A673 (cell line): ENCODE data around the gene GSG1L. TPM values are rescaled to one million over a fixed set of nuclear protein-coding genes. Genes with fewer than 3 reads are reported as not detected.

ENCODE experiments used
- BruUV-seq: library from RNA; stranded (reverse); fragments of 400-500 nt; replicated peaks from 2 replicates; lab custom pipeline; 2021; lab: Mats Ljungman, UMichigan
- CTCF ChIA-PET: fragments of 300-600 bp; sonication (Branson Sonifier 250); formaldehyde crosslinking; loops from one replicate; lab custom pipeline; 2022; ENCODE audit warnings: antibody characterized with exemption; lab: Charles Lee
- POLR2A ChIA-PET: fragments of 300-600 bp; sonication (Branson Sonifier 250); formaldehyde crosslinking; loops from one replicate; lab custom pipeline; 2022; ENCODE audit warnings: antibody characterized with exemption; ENCODE audit not compliant: low non-redundant PET; lab: Charles Lee
- DNase-seq: peaks from one replicate; pipeline ENCODE4 v3.0.0-alpha.2; 2015; ENCODE audit warnings: low spot score
- H3K27ac ChIP-seq: fragments of 200-600 bp; sonication (generic); 2 replicates; pipeline ENCODE4 v1.5.1; 2016; ENCODE audit warnings: mixed run types, low read depth, mild to moderate bottlenecking, mixed read lengths, antibody characterized with exemption, low read length; ENCODE audit not compliant: poor library complexity, severe bottlenecking
- H3K27me3 ChIP-seq: fragments of 200-600 bp; sonication (generic); replicated peaks from 2 replicates; pipeline ENCODE4 v1.6.1; 2017; ENCODE audit warnings: mixed run types, low read depth, mild to moderate bottlenecking, mixed read lengths, antibody characterized with exemption, low read length; ENCODE audit not compliant: insufficient read depth, poor library complexity
- H3K36me3 ChIP-seq: fragments of 200-600 bp; sonication (generic); 2 replicates; pipeline ENCODE4 v1.6.1; 2016; ENCODE audit warnings: mixed run types, mild to moderate bottlenecking, mixed read lengths, antibody characterized with exemption, low read length; ENCODE audit not compliant: insufficient read depth, poor library complexity, severe bottlenecking
- H3K4me1 ChIP-seq: fragments of 200-600 bp; sonication (generic); 2 replicates; pipeline ENCODE4 v1.6.1; 2017; ENCODE audit warnings: mixed run types, mild to moderate bottlenecking, mixed read lengths, antibody characterized with exemption, low read length; ENCODE audit not compliant: insufficient read depth, poor library complexity, severe bottlenecking
- H3K4me3 ChIP-seq: fragments of 200-600 bp; sonication (generic); 2 replicates; pipeline ENCODE4 v1.5.1; 2016; ENCODE audit warnings: low read depth, mixed run types, mild to moderate bottlenecking, mixed read lengths, low read length; ENCODE audit not compliant: poor library complexity, severe bottlenecking
- H3K9me3 ChIP-seq: fragments of 200-600 bp; sonication (generic); 2 replicates; pipeline ENCODE4 v1.6.1; 2016; ENCODE audit warnings: mixed run types, low read depth, mild to moderate bottlenecking, mixed read lengths, antibody characterized with exemption, low read length; ENCODE audit not compliant: poor library complexity, severe bottlenecking
- CTCF ChIP-seq: fragments of 300-800, 200-600 bp; sonication (generic); conservative IDR thresholded peaks from 2 replicates; pipeline ENCODE4 v1.5.1; 2017; ENCODE audit warnings: low read depth, mild to moderate bottlenecking, antibody characterized with exemption, low read length, moderate library complexity, mixed read lengths
- EZH2 ChIP-seq: fragments of 200-600 bp; sonication (generic); IDR thresholded peaks from 2 replicates; pipeline ENCODE4 v1.6.1; 2017; ENCODE audit warnings: borderline replicate concordance, low read depth, mild to moderate bottlenecking, mixed read lengths, antibody characterized with exemption, low read length; ENCODE audit not compliant: poor library complexity, severe bottlenecking
- intact Hi-C: fragments of 100-400 bp; cut with micrococcal nuclease; formaldehyde crosslinking; loops from one replicate; pipeline ENCODE4 v1.10.0; 2022; ENCODE audit not compliant: unreplicated experiment
- total RNA-seq: library from RNA; stranded (reverse); gene quantifications from 2 replicates; pipeline ENCODE4 v1.2.3, GENCODE V29; 2021

GSG1L gene
- total RNA-seq, 1 experiment from 2014 or later = not detected

DNA sequence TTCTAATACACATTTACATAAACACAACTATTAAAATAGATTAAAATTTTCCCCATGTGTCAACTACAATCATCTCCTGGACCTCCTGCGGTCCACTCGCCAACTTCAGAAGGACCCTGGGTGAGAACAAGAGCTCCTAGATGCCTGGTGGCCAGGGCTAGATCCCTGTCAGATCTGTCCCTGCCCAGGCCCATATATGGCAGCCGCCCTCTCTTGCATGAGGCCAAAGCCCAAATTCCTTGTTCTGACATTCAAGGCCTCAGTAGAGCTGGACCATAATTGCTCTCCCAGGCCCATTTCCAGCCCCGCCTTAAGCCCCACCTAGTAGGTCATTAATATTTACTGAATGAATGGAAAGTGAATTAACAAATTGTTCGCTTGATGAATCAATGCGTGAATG, 275.8 kb downstream of the GSG1L start:
- ChIA-PET CTCF (no interaction called here), POLR2A (no interaction called here)
- Histone ChIP-seq H3K27ac (no peak overlapping the region), H3K27me3 (no peaks in the 10 kb centered on the region), H3K9me3 (no peaks in the 10 kb centered on the region), H3K4me3 (no peak overlapping the region), H3K36me3 (no peaks in the 10 kb centered on the region), H3K4me1 (no peaks in the 10 kb centered on the region)
- BruUV-seq = no TSS peak
- intact Hi-C loops = loop anchor here (10.0 kb wide), 1 partner anchor 57 kb away; no protein-coding TSS in a partner anchor
- no peak for TF ChIP-seq EZH2
- no peak for TF ChIP-seq CTCF
- no peak for DNase-seq

DNA sequence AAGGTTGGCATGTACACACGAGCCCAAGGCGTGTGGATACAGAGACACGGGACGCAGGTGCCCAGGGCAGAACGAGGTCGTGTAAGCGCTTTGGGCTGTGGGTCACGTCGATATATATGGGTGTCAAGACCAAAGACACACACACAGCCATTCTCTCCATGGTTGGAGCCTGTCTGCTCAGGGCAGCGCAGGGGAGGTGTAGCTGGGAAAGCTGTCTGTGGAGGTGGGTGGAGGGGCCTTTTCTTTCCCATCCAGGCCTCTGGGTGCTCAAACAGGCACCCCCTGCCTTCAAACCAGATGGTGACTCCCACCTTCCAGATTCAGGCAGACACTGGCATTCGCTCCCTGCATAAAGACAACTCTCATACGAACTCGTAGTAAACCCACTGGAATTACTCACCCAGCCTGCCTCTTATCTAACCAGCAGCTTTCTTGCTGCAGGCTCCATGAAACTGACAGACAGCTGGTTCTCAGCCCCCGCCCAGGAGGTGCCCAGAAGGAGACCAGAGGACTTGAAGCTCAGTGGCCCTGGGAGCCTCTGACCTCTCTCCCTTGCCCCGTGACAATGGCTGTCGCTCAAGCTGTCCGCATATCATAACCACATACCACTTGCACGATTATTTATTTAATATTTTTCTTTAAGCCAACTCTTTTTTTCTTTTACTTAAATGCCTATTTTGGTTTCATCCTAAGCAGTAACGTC, 276.4 kb downstream of the GSG1L start:
- no peak overlapping the region for H3K27ac ChIP-seq
- intact Hi-C loops = loop anchor here (10.0 kb wide), 1 partner anchor 58 kb away; no protein-coding TSS in a partner anchor
- H3K4me1 ChIP-seq = no peaks in the 10 kb centered on the region
- CTCF ChIA-PET = no interaction called here
- TF ChIP-seq EZH2 (no peak), CTCF (no peak)
- H3K27me3 ChIP-seq = no peaks in the 10 kb centered on the region
- BruUV-seq = no TSS peak
- DNase-seq = no peak
- H3K4me3 ChIP-seq = no peak overlapping the region
- no peaks in the 10 kb centered on the region for H3K9me3 ChIP-seq
- H3K36me3 ChIP-seq = no peaks in the 10 kb centered on the region
- POLR2A ChIA-PET = no interaction called here

- POLR2A ChIA-PET = no interaction called here
- no peak for DNase-seq
- BruUV-seq = no TSS peak
- Histone ChIP-seq H3K4me1 (no peaks in the 10 kb centered on the region), H3K27me3 (no peaks in the 10 kb centered on the region), H3K9me3 (no peaks in the 10 kb centered on the region), H3K36me3 (no peaks in the 10 kb centered on the region), H3K4me3 (no peak overlapping the region), H3K27ac (no peak overlapping the region)
- CTCF ChIA-PET = no interaction called here
- TF ChIP-seq CTCF (no peak), EZH2 (no peak)
- intact Hi-C loops = loop anchor here (10.0 kb wide), 1 partner anchor 58 kb away; no protein-coding TSS in a partner anchor
Measured at GRCh38 chr16:27786221-27786922, 277.1 kb downstream of the GSG1L start.
